Astrocyte (in vitro differentiated cells and primary cell): ENCODE results near the gene GTPBP6.

Experiments used
- CTCF ChIP-seq: IDR thresholded peaks from 2 replicates; pipeline ENCODE4 v1.5.1; 2011; ENCODE audit warnings: low read depth, mild to moderate bottlenecking, inconsistent platforms, low read length, moderate library complexity; ENCODE audit not compliant: insufficient read depth
- EZH2 ChIP-seq: IDR thresholded peaks from 2 replicates; pipeline ENCODE4 v1.6.1; 2012; ENCODE audit warnings: mild to moderate bottlenecking, low read length, inconsistent platforms; ENCODE audit not compliant: insufficient read depth

- TF ChIP-seq CTCF, result no peak
- no peak for TF ChIP-seq EZH2
Observed at GRCh38 chrX:302975-303374, 15.6 kb downstream of the GTPBP6 start.
